ENCODE data around the gene PROK1.

- TF ChIP-seq CTCF (IDR thresholded peaks at IDR 0.05) (no peak), POLR2A (IDR thresholded peaks at IDR 0.05) (no peak)
Observed at GRCh38 chr1:110494522-110495406, 43.8 kb downstream of the PROK1 start.

Measured in heart left ventricle (tissue), 13 donors.